Esophagus muscularis mucosa (tissue), 4 donors: ENCODE data around the gene NUCB1.

Experiments used
- CTCF ChIP-seq, 3 experiments: fragments of 200-600 bp in 2 of 3; fragments of 450-650 bp in 1 of 3; sonication (generic) in 2 of 3; IDR thresholded peaks; one replicate each; pipeline ENCODE4 v1.5.1; 2017 to 2019; ENCODE audit warnings: antibody characterized with exemption in 3 of 3, mild to moderate bottlenecking in 2 of 3, moderate library complexity in 1 of 3
- EP300 ChIP-seq: sonication (generic); formaldehyde crosslinking; IDR thresholded peaks from one replicate; pipeline ENCODE4 v1.6.1; 2017; ENCODE audit warnings: antibody characterized with exemption
- POLR2A ChIP-seq: fragments of 450-650 bp; IDR thresholded peaks from one replicate; pipeline ENCODE4 v1.6.1; 2017; ENCODE audit warnings: antibody characterized with exemption, moderate library complexity, mild to moderate bottlenecking, low read depth
- POLR2AphosphoS5 ChIP-seq, 2 donors: sonication (generic); formaldehyde crosslinking; IDR thresholded peaks; one replicate each; pipeline ENCODE4 v1.6.1; 2017; ENCODE audit warnings: antibody characterized with exemption in 2 of 2

- TF ChIP-seq POLR2A: no peak
- no peak for TF ChIP-seq CTCF (IDR thresholded peaks at IDR 0.05)
- no peak for TF ChIP-seq POLR2AphosphoS5 (IDR thresholded peaks at IDR 0.05)
- no peak for TF ChIP-seq EP300
Measured at GRCh38 chr19:48921721-48922500, 21.8 kb downstream of the NUCB1 start.
